HepG2 (cell line): Measurements from ENCODE around the gene UNC13D. TPM values are rescaled to one million over a fixed set of nuclear protein-coding genes. Genes with fewer than 3 reads are reported as not detected.

Experiments
- JARID2 ChIP-seq: sonication (generic); formaldehyde crosslinking; IDR thresholded peaks from 2 replicates; pipeline ENCODE4 v1.8.1; 2023; ENCODE audit warnings: missing genetic modification reagents, inconsistent platforms; ENCODE audit not compliant: insufficient replicate concordance
- TBL1XR1 ChIP-seq: fragments of 150-350 bp; IDR thresholded peaks from 2 replicates; pipeline ENCODE4 v1.6.1; 2014; ENCODE audit warnings: borderline replicate concordance, low read length; ENCODE audit not compliant: partially characterized antibody
- TEAD3 ChIP-seq: optimal IDR thresholded peaks from 2 replicates; pipeline ENCODE3; 2016; ENCODE audit warnings: borderline replicate concordance
- ZNF296 ChIP-seq: sonication (generic); formaldehyde crosslinking; conservative IDR thresholded peaks from 2 replicates; pipeline ENCODE4 v1.5.0; 2020; ENCODE audit warnings: mild to moderate bottlenecking, missing genetic modification reagents
- ZNF343 ChIP-seq: sonication (generic); formaldehyde crosslinking; IDR thresholded peaks from 2 replicates; pipeline ENCODE4 v1.4.0; 2020; ENCODE audit warnings: mild to moderate bottlenecking, missing genetic modification reagents
- ZNF543 ChIP-seq: sonication (generic); formaldehyde crosslinking; IDR thresholded peaks from 2 replicates; pipeline ENCODE4 v1.4.0; 2020; ENCODE audit warnings: mild to moderate bottlenecking, missing genetic modification reagents
- ZNF550 ChIP-seq: sonication (generic); formaldehyde crosslinking; IDR thresholded peaks from 2 replicates; pipeline ENCODE4 v1.4.0; 2020; ENCODE audit warnings: mild to moderate bottlenecking, missing genetic modification reagents, borderline replicate concordance
- ZNF598 ChIP-seq: sonication (generic); formaldehyde crosslinking; IDR thresholded peaks from 2 replicates; pipeline ENCODE4 v1.5.1; 2020; ENCODE audit warnings: mild to moderate bottlenecking, missing genetic modification reagents, borderline replicate concordance
- ZNF660 ChIP-seq: sonication (generic); formaldehyde crosslinking; IDR thresholded peaks from 2 replicates; pipeline ENCODE4 v1.5.1; 2020; ENCODE audit warnings: mild to moderate bottlenecking, low read depth, missing genetic modification reagents, borderline replicate concordance
- ZNF724P ChIP-seq: sonication (generic); formaldehyde crosslinking; IDR thresholded peaks from 2 replicates; pipeline ENCODE4 v1.8.0; 2022; ENCODE audit warnings: missing genetic modification reagents, borderline replicate concordance
- ZNF775 ChIP-seq: sonication (generic); formaldehyde crosslinking; IDR thresholded peaks from 2 replicates; pipeline ENCODE4 v1.4.0; 2020; ENCODE audit warnings: missing genetic modification reagents, mild to moderate bottlenecking, moderate library complexity, borderline replicate concordance
- polyA plus RNA-seq, 8 experiments: library from polyadenylated mRNA; depleted of rRNA in 3 of 8; stranded (reverse) in 7 of 8; unstranded in 1 of 8; fragments of >200 nt; fragmentation: Illumina TruSeq in 4 of 8; extraction: Trizol in 4 of 8; gene quantifications; 2 replicates each; pipeline versions ENCODE4 v1.2.1 to v1.2.3, GENCODE V29; 2011 to 2016; ENCODE audit warnings: low read depth in 4 of 8, missing spikeins in 1 of 8, mixed read lengths in 1 of 8; ENCODE audit not compliant: insufficient read depth in 1 of 8
- total RNA-seq, 5 experiments: library from RNA; depleted of rRNA; stranded (reverse); fragments of >200 nt; fragmentation: Illumina TruSeq; extraction: Trizol; gene quantifications; 2 replicates each; pipeline ENCODE4 v1.2.3, GENCODE V29; 2016; ENCODE audit warnings: low read depth in 1 of 5
- TF ChIP-seq, protein P1 (sequence below): sonication (generic); formaldehyde crosslinking; IDR thresholded peaks from 2 replicates; pipeline ENCODE4 v1.8.1; 2022; ENCODE audit warnings: mild to moderate bottlenecking, missing genetic modification reagents
- TF ChIP-seq, protein P2 (sequence below): sonication (generic); formaldehyde crosslinking; IDR thresholded peaks from 2 replicates; pipeline ENCODE4 v1.4.0; 2020; ENCODE audit warnings: mild to moderate bottlenecking, missing genetic modification reagents, borderline replicate concordance
- TF ChIP-seq, protein P3 (sequence below): sonication (generic); formaldehyde crosslinking; IDR thresholded peaks from 2 replicates; pipeline ENCODE4 v1.5.0; 2020; ENCODE audit warnings: mild to moderate bottlenecking, missing genetic modification reagents

UNC13D gene
- total and polyA plus RNA-seq, 2 of the 13 experiments (the other 11 are each of a cell fraction or from before 2014, with no cell fraction given), result 29.7 to 42.7 TPM

DNA sequence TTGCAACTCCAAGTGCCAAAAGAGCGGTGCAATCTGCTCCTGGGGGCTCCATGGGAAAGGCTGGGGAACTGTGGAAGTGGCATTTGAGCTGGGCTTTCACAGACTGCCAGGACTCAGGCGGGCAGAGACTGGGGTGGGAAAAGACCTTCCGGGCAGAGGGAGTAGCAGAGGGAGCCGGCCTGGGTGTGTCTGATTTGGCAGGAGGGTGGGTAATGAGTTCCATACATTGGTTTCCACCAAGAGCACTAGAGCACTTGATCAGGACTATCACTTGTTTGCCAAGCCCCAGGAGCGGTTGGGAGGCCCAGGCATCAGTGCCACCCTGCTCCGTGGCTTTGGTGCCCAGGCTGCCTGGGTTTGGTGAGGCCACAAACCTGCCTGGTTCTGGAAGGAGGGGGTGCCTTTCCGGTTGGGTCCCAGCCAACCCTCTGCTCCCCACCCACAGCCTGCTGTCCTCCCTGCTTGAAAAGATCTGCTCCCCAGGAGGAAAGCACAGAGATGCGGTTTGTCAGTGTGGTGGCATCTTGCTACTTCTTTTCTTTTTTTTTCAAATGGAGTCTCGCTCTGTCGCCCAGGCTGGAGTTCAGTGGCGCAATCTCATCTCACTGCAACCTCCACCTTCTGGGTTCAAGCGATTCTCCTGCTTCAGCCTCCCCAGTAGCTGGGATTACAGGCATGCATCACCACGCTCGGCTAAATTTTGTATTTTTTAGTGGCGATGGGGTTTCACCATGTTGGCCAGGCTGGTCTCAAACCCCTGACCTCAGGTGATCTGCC lies 37.7 kb upstream of the UNC13D start (continued):
- TF ChIP-seq, protein P1, sequence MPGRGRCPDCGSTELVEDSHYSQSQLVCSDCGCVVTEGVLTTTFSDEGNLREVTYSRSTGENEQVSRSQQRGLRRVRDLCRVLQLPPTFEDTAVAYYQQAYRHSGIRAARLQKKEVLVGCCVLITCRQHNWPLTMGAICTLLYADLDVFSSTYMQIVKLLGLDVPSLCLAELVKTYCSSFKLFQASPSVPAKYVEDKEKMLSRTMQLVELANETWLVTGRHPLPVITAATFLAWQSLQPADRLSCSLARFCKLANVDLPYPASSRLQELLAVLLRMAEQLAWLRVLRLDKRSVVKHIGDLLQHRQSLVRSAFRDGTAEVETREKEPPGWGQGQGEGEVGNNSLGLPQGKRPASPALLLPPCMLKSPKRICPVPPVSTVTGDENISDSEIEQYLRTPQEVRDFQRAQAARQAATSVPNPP (CRISPR knock-in tag), result no peak
- TF ChIP-seq, protein P2, sequence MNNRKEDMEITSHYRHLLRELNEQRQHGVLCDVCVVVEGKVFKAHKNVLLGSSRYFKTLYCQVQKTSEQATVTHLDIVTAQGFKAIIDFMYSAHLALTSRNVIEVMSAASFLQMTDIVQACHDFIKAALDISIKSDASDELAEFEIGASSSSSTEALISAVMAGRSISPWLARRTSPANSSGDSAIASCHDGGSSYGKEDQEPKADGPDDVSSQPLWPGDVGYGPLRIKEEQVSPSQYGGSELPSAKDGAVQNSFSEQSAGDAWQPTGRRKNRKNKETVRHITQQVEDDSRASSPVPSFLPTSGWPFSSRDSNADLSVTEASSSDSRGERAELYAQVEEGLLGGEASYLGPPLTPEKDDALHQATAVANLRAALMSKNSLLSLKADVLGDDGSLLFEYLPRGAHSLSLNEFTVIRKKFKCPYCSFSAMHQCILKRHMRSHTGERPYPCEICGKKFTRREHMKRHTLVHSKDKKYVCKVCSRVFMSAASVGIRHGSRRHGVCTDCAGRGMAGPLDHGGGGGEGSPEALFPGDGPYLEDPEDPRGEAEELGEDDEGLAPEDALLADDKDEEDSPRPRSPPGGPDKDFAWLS (CRISPR knock-in tag), result no peak
- TF ChIP-seq JARID2 (CRISPR knock-in tag) (no peak), TBL1XR1 (no peak), ZNF598 (no peak), ZNF775 (CRISPR knock-in tag) (no peak), ZNF296 (no peak), ZNF550 (CRISPR knock-in tag) (no peak), ZNF724P (CRISPR knock-in tag) (no peak), TEAD3 (CRISPR knock-in tag) (no peak), ZNF660 (no peak), ZNF543 (no peak), ZNF343 (CRISPR knock-in tag) (no peak)
- TF ChIP-seq, protein P3, sequence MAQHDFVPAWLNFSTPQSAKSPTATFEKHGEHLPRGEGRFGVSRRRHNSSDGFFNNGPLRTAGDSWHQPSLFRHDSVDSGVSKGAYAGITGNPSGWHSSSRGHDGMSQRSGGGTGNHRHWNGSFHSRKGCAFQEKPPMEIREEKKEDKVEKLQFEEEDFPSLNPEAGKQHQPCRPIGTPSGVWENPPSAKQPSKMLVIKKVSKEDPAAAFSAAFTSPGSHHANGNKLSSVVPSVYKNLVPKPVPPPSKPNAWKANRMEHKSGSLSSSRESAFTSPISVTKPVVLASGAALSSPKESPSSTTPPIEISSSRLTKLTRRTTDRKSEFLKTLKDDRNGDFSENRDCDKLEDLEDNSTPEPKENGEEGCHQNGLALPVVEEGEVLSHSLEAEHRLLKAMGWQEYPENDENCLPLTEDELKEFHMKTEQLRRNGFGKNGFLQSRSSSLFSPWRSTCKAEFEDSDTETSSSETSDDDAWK (CRISPR knock-in tag), result no peak
